Measurements from ENCODE around the gene PBX4. TPM values are rescaled to one million over a fixed set of nuclear protein-coding genes. Genes with fewer than 3 reads are reported as not detected.

Gene PBX4
- total and polyA plus RNA-seq, 10 donors = 4.4 to 17.8 (median 9.7) TPM

GRCh38 chr19:19662871-19663255 lies 44.4 kb upstream of the PBX4 start:
- Histone ChIP-seq H3K27ac (peak overlapping the region; percentile 78 to 97 (median 95)), H3K4me3 (peak overlapping the region; percentile 92 to 100 (median 96)), H3K4me1 (peaks cover 21 to 75% (median 44%) of the 10 kb centered on the region in 6 donors), H3K27me3 (replicated peaks in 1 of 7) (no peaks in the 10 kb centered on the region), H3K9me3 (peaks cover 0 to 6% (median 0%) of the 10 kb centered on the region in 8 donors), H3K36me3 (peaks cover 4 to 37% (median 25%) of the 10 kb centered on the region in 6 donors)
- WGBS, 5 donors = 7 to 27% (median 12%) methylated on average over 7 to 17 of the region's 17 CpGs
- no peak for DNase-seq
- TF ChIP-seq POLR2A (IDR thresholded peaks at IDR 0.05) (no peak), POLR2AphosphoS5 (IDR thresholded peaks at IDR 0.05) (no peak), CTCF (IDR thresholded peaks at IDR 0.05 in 8 of 11, conservative IDR thresholded peaks at IDR 0.05 in 3 of 11) (no peak)
- intact Hi-C loops (cut with DNase I; ENCODE audit: low total_unique reads) = loop anchor here (10.0 kb wide), 1 partner anchor 72 kb away; the partner anchor contains the start of gene ZNF14

GRCh38 chr19:19662344-19662743 lies 43.9 kb upstream of the PBX4 start:
- peaks cover 0 to 6% (median 0%) of the 10 kb centered on the region in 8 donors for H3K9me3 ChIP-seq
- intact Hi-C loops (cut with DNase I; ENCODE audit: low total_unique reads) = loop anchor here (10.0 kb wide), 1 partner anchor 72 kb away; the partner anchor contains the start of gene ZNF14
- H3K36me3 ChIP-seq = peaks cover 4 to 43% (median 30%) of the 10 kb centered on the region in 6 donors
- no peak for DNase-seq
- H3K4me3 ChIP-seq = peak overlapping the region; percentile 92 to 100 (median 96)
- 69 to 83% (median 78%) methylated on average over 8 of the region's 8 CpGs for WGBS, 5 donors
- H3K27ac ChIP-seq = peak overlapping the region in 7 of 8 donors; percentile 13 to 97 (median 94)
- TF ChIP-seq POLR2AphosphoS5 (IDR thresholded peaks at IDR 0.05) (no peak), POLR2A (IDR thresholded peaks at IDR 0.05) (no peak), CTCF (IDR thresholded peaks at IDR 0.05 in 8 of 11, conservative IDR thresholded peaks at IDR 0.05 in 3 of 11) (no peak)
- no peaks in the 10 kb centered on the region for H3K27me3 ChIP-seq (replicated peaks in 1 of 7)
- peaks cover 17 to 70% (median 39%) of the 10 kb centered on the region in 6 donors for H3K4me1 ChIP-seq

- Histone ChIP-seq H3K4me1 (peaks cover 16 to 64% (median 35%) of the 10 kb centered on the region in 6 donors), H3K9me3 (peaks cover 0 to 6% (median 0%) of the 10 kb centered on the region in 8 donors), H3K36me3 (peaks cover 4 to 48% (median 36%) of the 10 kb centered on the region in 6 donors), H3K27ac (peak overlapping the region; percentile 0 to 97 (median 94)), H3K27me3 (replicated peaks in 1 of 7) (no peaks in the 10 kb centered on the region), H3K4me3 (peak overlapping the region in 7 of 8 donors; percentile 13 to 100 (median 95))
- DNase-seq = peak; percentile 79
- WGBS, 5 donors = 61 to 77% (median 68%) methylated on average over 18 of the region's 18 CpGs
- TF ChIP-seq POLR2AphosphoS5 (IDR thresholded peaks at IDR 0.05) (peak in 1 of 3 donors; percentile 59), POLR2A (IDR thresholded peaks at IDR 0.05) (no peak)
- intact Hi-C loops (cut with DNase I; ENCODE audit: low total_unique reads) = loop anchor here (10.0 kb wide), 1 partner anchor 73 kb away; the partner anchor contains the start of gene ZNF14
Observed at GRCh38 chr19:19661675-19662251, 43.3 kb upstream of the PBX4 start.

GRCh38 chr19:19661141-19661674 lies 42.7 kb upstream of the PBX4 start:
- Histone ChIP-seq H3K27me3 (replicated peaks in 1 of 7) (no peaks in the 10 kb centered on the region), H3K36me3 (peaks cover 4 to 54% (median 42%) of the 10 kb centered on the region in 6 donors), H3K4me1 (peaks cover 16 to 59% (median 33%) of the 10 kb centered on the region in 6 donors), H3K9me3 (peaks cover 0 to 6% (median 0%) of the 10 kb centered on the region in 8 donors), H3K4me3 (peak overlapping the region in 6 of 8 donors; percentile 13 to 100 (median 94)), H3K27ac (peak overlapping the region in 6 of 8 donors; percentile 0 to 97 (median 96))
- no peak for DNase-seq
- no peak for TF ChIP-seq POLR2AphosphoS5 (IDR thresholded peaks at IDR 0.05)
- 81 to 90% (median 86%) methylated on average over 10 of the region's 10 CpGs for WGBS, 5 donors
- intact Hi-C loops (cut with DNase I; ENCODE audit: low total_unique reads) = loop anchor here (10.0 kb wide), 1 partner anchor 74 kb away; the partner anchor contains the start of gene ZNF14
